Small intestine (tissue), 7 donors: Measurements from ENCODE around the gene LIFR. TPM values are rescaled to one million over a fixed set of nuclear protein-coding genes. Genes with fewer than 3 reads are reported as not detected.

ENCODE experiments used
- DNase-seq, 2 donors: peaks; one replicate each; pipeline versions ENCODE4 v3.0.0 to v3.0.0-alpha.2; 2013
- FAIRE-seq: peaks from 2 replicates; lab custom pipeline; 2012; peaks lifted over from hg19 to GRCh38; lab: Jason Lieb, UNC
- H3K27ac ChIP-seq, 3 donors: one replicate each; pipeline ENCODE4 v1.5.1; 2013; ENCODE audit warnings: low read length in 2 of 3, mild to moderate bottlenecking in 2 of 3, control low read depth in 1 of 3, inconsistent platforms in 1 of 3, low read depth in 1 of 3, moderate library complexity in 1 of 3
- H3K27me3 ChIP-seq, 3 donors: one replicate each; pipeline ENCODE4 v1.6.1; 2013; ENCODE audit warnings: low read length in 3 of 3, inconsistent platforms in 1 of 3; ENCODE audit not compliant: control insufficient read depth in 3 of 3, insufficient read depth in 3 of 3
- H3K36me3 ChIP-seq, 3 donors: one replicate each; pipeline ENCODE4 v1.6.1; 2013; ENCODE audit warnings: low read length in 3 of 3, inconsistent platforms in 1 of 3, low read depth in 1 of 3, mild to moderate bottlenecking in 1 of 3, moderate library complexity in 1 of 3; ENCODE audit not compliant: control insufficient read depth in 3 of 3, insufficient read depth in 2 of 3
- H3K4me1 ChIP-seq, 3 donors: one replicate each; pipeline ENCODE4 v1.6.1; 2013; ENCODE audit warnings: low read length in 2 of 3, inconsistent platforms in 1 of 3, low read depth in 1 of 3, mild to moderate bottlenecking in 1 of 3, moderate library complexity in 1 of 3; ENCODE audit not compliant: control insufficient read depth in 3 of 3, insufficient read depth in 2 of 3
- H3K4me3 ChIP-seq, 3 donors: one replicate each; pipeline ENCODE4 v1.5.1; 2013; ENCODE audit warnings: low read length in 3 of 3, control low read depth in 1 of 3, inconsistent platforms in 1 of 3, low read depth in 1 of 3, mild to moderate bottlenecking in 1 of 3, moderate library complexity in 1 of 3
- H3K9me3 ChIP-seq, 2 donors: one replicate each; pipeline ENCODE4 v1.6.1; 2013; ENCODE audit warnings: low read depth in 1 of 2, low read length in 1 of 2; ENCODE audit not compliant: control insufficient read depth in 2 of 2, insufficient read depth in 1 of 2
- WGBS, 3 donors: extraction: QIAGEN DNeasy Blood & Tissue Kit; methylation state at CpG; one replicate each; pipeline ENCODE4 v1.1.7; 2013; 5-methylcytosine and 5-hydroxymethylcytosine counted together
- polyA plus RNA-seq, 4 donors: library from polyadenylated mRNA; stranded (reverse) in 3 of 4; unstranded in 1 of 4; fragments of 200-250 nt in 3 of 4; fragments of 120-200 nt in 1 of 4; gene quantifications; one replicate each; pipeline versions ENCODE4 v1.2.1 to v1.2.3, GENCODE V29; 2013
- donor health status: healthy with polysubstance abuse.
- donor health status: control.
- donor health status: control.
- donor health status: Bipolar disorder and iron deficiency.
- donor health status: healthy.

The LIFR gene
- polyA plus RNA-seq, 4 donors: 0.67 to 28.6 (median 7.0) TPM

- Histone ChIP-seq H3K4me3 (no peak overlapping the region), H3K36me3 (no peaks in the 10 kb centered on the region), H3K27ac (no peak overlapping the region), H3K4me1 (peaks cover 0 to 25% (median 0%) of the 10 kb centered on the region in 3 donors), H3K9me3 (no peaks in the 10 kb centered on the region), H3K27me3 (peaks cover 0 to 6% (median 4%) of the 10 kb centered on the region in 3 donors)
- FAIRE-seq (no peak), DNase-seq (peak; percentile 13 to 52)
- 53 to 57% (median 55%) methylated on average over 10 of the region's 10 CpGs for WGBS, 3 donors
These were observed 5.1 kb downstream of the LIFR start for GRCh38 chr5:38551030-38552017.

- 24 to 38% (median 35%) methylated on average over 1 of the region's 1 CpG for WGBS, 3 donors
- peaks cover 0 to 4% (median 0%) of the 10 kb centered on the region in 3 donors for H3K27me3 ChIP-seq
- FAIRE-seq (no peak), DNase-seq (peak in 1 of 2 donors; percentile 43)
- H3K9me3 ChIP-seq: no peaks in the 10 kb centered on the region
- H3K36me3 ChIP-seq: no peaks in the 10 kb centered on the region
- peaks cover 0 to 25% (median 0%) of the 10 kb centered on the region in 3 donors for H3K4me1 ChIP-seq
- no peak overlapping the region for H3K4me3 ChIP-seq
- peak overlapping the region in 2 of 3 donors; percentile 34 to 44 for H3K27ac ChIP-seq
These were observed 8.2 kb downstream of the LIFR start for GRCh38 chr5:38548064-38548759.

- Histone ChIP-seq H3K4me3 (no peak overlapping the region), H3K4me1 (peaks cover 0 to 25% (median 0%) of the 10 kb centered on the region in 3 donors), H3K36me3 (no peaks in the 10 kb centered on the region), H3K27me3 (no peaks in the 10 kb centered on the region), H3K9me3 (no peaks in the 10 kb centered on the region), H3K27ac (peak overlapping the region in 1 of 3 donors; percentile 69)
- 68 to 83% (median 80%) methylated on average over 4 of the region's 4 CpGs for WGBS, 3 donors
- DNase-seq: no peak
- FAIRE-seq: no peak
These were observed 9.2 kb downstream of the LIFR start for GRCh38 chr5:38547257-38547656.

- Histone ChIP-seq H3K27me3 (no peaks in the 10 kb centered on the region), H3K27ac (peak overlapping the region in 1 of 3 donors; percentile 69), H3K9me3 (no peaks in the 10 kb centered on the region), H3K4me1 (peaks cover 0 to 25% (median 0%) of the 10 kb centered on the region in 3 donors), H3K36me3 (no peaks in the 10 kb centered on the region), H3K4me3 (no peak overlapping the region)
- peak in 1 of 2 donors; percentile 71 for DNase-seq
- 48 to 58% (median 51%) methylated on average over 2 of the region's 2 CpGs for WGBS, 3 donors
- FAIRE-seq: no peak
These were observed 9.7 kb downstream of the LIFR start for GRCh38 chr5:38546691-38547146.

- FAIRE-seq: no peak
- no peak overlapping the region for H3K4me3 ChIP-seq
- WGBS, 3 donors: 86 to 91% (median 90%) methylated on average over 4 of the region's 4 CpGs
- H3K36me3 ChIP-seq: no peaks in the 10 kb centered on the region
- DNase-seq: no peak
- no peak overlapping the region for H3K27ac ChIP-seq
- H3K4me1 ChIP-seq: peaks cover 0 to 17% (median 0%) of the 10 kb centered on the region in 3 donors
- H3K27me3 ChIP-seq: no peaks in the 10 kb centered on the region
- no peaks in the 10 kb centered on the region for H3K9me3 ChIP-seq
These were observed 12.6 kb downstream of the LIFR start for GRCh38 chr5:38543886-38544285.

- Histone ChIP-seq H3K27me3 (no peaks in the 10 kb centered on the region), H3K36me3 (no peaks in the 10 kb centered on the region), H3K9me3 (no peaks in the 10 kb centered on the region), H3K4me3 (no peak overlapping the region), H3K27ac (no peak overlapping the region), H3K4me1 (peaks cover 0 to 10% (median 0%) of the 10 kb centered on the region in 3 donors)
- no peak for DNase-seq
- no peak for FAIRE-seq
- 67 to 84% (median 83%) methylated on average over 2 of the region's 2 CpGs for WGBS, 3 donors
These were observed 13.4 kb downstream of the LIFR start for GRCh38 chr5:38543074-38543473.

- no peaks in the 10 kb centered on the region for H3K36me3 ChIP-seq
- DNase-seq (no peak), FAIRE-seq (no peak)
- H3K27me3 ChIP-seq: no peaks in the 10 kb centered on the region
- no peak overlapping the region for H3K27ac ChIP-seq
- no peaks in the 10 kb centered on the region for H3K4me1 ChIP-seq
- H3K9me3 ChIP-seq: no peaks in the 10 kb centered on the region
- WGBS, 3 donors: 52 to 74% (median 53%) methylated on average over 2 of the region's 2 CpGs
- H3K4me3 ChIP-seq: no peak overlapping the region
These were observed 15.2 kb downstream of the LIFR start for GRCh38 chr5:38541174-38541725.

GRCh38 chr5:38540314-38540713 lies 16.1 kb downstream of the LIFR start:
- no peak for DNase-seq
- no peak overlapping the region for H3K4me3 ChIP-seq

More at GRCh38 chr5:38540314-38540713, 16.1 kb downstream of the LIFR start:
- Histone ChIP-seq H3K27me3 (no peaks in the 10 kb centered on the region), H3K4me1 (peaks cover 0 to 6% (median 0%) of the 10 kb centered on the region in 3 donors), H3K9me3 (no peaks in the 10 kb centered on the region), H3K27ac (no peak overlapping the region), H3K36me3 (no peaks in the 10 kb centered on the region)
- WGBS, 3 donors: 76 to 85% (median 83%) methylated on average over 6 of the region's 6 CpGs
- FAIRE-seq: no peak
